PC-3 (cell line): ENCODE measurements around the gene LDB1.

Experiments used
- EZH2 ChIP-seq: fragments of 300-600 bp; sonication (generic); IDR thresholded peaks from one replicate; pipeline ENCODE4 v1.6.1; 2017; ENCODE audit warnings: antibody characterized with exemption, mild to moderate bottlenecking, low read length; ENCODE audit not compliant: unreplicated experiment
- TF ChIP-seq, protein P1 (sequence below): fragments of 300-600 bp; sonication (generic); conservative IDR thresholded peaks from 2 replicates; pipeline ENCODE4 v1.5.1; 2017; ENCODE audit warnings: antibody characterized with exemption, low read depth, mild to moderate bottlenecking, low read length

- TF ChIP-seq EZH2, result no peak
- TF ChIP-seq, protein P1, sequence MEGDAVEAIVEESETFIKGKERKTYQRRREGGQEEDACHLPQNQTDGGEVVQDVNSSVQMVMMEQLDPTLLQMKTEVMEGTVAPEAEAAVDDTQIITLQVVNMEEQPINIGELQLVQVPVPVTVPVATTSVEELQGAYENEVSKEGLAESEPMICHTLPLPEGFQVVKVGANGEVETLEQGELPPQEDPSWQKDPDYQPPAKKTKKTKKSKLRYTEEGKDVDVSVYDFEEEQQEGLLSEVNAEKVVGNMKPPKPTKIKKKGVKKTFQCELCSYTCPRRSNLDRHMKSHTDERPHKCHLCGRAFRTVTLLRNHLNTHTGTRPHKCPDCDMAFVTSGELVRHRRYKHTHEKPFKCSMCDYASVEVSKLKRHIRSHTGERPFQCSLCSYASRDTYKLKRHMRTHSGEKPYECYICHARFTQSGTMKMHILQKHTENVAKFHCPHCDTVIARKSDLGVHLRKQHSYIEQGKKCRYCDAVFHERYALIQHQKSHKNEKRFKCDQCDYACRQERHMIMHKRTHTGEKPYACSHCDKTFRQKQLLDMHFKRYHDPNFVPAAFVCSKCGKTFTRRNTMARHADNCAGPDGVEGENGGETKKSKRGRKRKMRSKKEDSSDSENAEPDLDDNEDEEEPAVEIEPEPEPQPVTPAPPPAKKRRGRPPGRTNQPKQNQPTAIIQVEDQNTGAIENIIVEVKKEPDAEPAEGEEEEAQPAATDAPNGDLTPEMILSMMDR, result peak; percentile 38
These were observed 19.0 kb downstream of the LDB1 start for GRCh38 chr10:102101152-102101551.
